Osteocyte (in vitro differentiated cells): ENCODE data around the gene TRIM26. TPM values are rescaled to one million over a fixed set of nuclear protein-coding genes. Genes with fewer than 3 reads are reported as not detected.

Experiments
- DNase-seq: peaks from one replicate; pipeline ENCODE4 v3.0.0; 2021; ENCODE audit warnings: mixed read lengths; ENCODE audit not compliant: unreplicated experiment; ENCODE audit errors: extremely low spot score
- H3K27ac Mint-ChIP-seq: one replicate; pipeline ENCODE4 v1.8.0; 2021; ENCODE audit warnings: mild to moderate bottlenecking, mixed read lengths; ENCODE audit not compliant: unreplicated experiment
- H3K27me3 Mint-ChIP-seq: one replicate; pipeline ENCODE4 v1.8.0; 2021; ENCODE audit warnings: mixed read lengths; ENCODE audit not compliant: unreplicated experiment
- H3K36me3 Mint-ChIP-seq: one replicate; pipeline ENCODE4 v1.8.0; 2021; ENCODE audit warnings: mixed read lengths; ENCODE audit not compliant: unreplicated experiment
- H3K4me1 Mint-ChIP-seq: one replicate; pipeline ENCODE4 v1.8.0; 2021; ENCODE audit warnings: mixed read lengths; ENCODE audit not compliant: unreplicated experiment
- H3K4me3 Mint-ChIP-seq: one replicate; pipeline ENCODE4 v1.8.0; 2021; ENCODE audit warnings: mild to moderate bottlenecking, moderate library complexity, mixed read lengths; ENCODE audit not compliant: unreplicated experiment
- H3K9me3 Mint-ChIP-seq: one replicate; pipeline ENCODE4 v1.8.0; 2021; ENCODE audit warnings: mixed read lengths; ENCODE audit not compliant: unreplicated experiment
- CTCF ChIP-seq: fragments of 200-600 bp; sonication (generic); IDR thresholded peaks from 2 replicates; pipeline ENCODE4 v1.5.0; 2021; ENCODE audit warnings: antibody characterized with exemption, mild to moderate bottlenecking, moderate library complexity
- total RNA-seq: library from RNA; stranded (reverse); gene quantifications from 2 replicates; pipeline ENCODE4 v1.2.1, GENCODE V29; 2021

TRIM26 gene
- total RNA-seq, 1 donor from 2014 or later, result 41.8 TPM

DNA sequence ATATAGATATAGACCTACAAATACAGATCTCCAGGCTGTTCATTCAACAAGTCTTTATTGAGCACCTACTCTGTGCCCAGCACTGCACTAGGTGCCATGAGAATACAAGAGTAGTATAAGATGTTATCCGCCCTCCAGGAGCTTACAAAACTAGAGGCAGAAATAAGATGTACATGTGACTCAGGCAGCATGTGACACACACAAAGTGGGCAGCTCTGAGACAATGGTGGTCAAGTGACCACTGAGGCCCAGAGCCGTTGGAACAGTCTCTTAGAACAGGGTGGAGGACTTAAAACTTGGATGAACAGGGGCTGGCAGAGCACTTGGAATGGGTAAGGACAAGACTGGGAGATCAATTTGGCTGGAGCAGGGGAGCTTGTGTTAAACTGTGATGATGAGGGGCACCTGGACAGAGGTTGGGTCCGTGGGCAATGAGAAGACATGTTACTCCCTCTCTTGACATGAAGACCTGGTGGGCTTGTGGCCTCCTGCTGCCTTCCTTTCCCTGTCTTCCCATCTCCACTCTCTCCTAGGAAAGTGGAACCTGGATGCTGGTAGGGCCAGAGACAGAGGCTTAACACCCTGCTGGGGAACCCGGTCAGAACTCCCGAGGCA is 28.7 kb downstream of the TRIM26 start:
- peaks cover 3% of the 10 kb centered on the region for H3K9me3 Mint-ChIP-seq
- H3K36me3 Mint-ChIP-seq, result peaks cover 38% of the 10 kb centered on the region
- H3K27me3 Mint-ChIP-seq, result peaks cover 3% of the 10 kb centered on the region
- no peaks in the 10 kb centered on the region for H3K4me1 Mint-ChIP-seq
- DNase-seq, result no peak
- H3K4me3 Mint-ChIP-seq, result no peak overlapping the region
- H3K27ac Mint-ChIP-seq, result no peak overlapping the region
- no peak for TF ChIP-seq CTCF

DNA sequence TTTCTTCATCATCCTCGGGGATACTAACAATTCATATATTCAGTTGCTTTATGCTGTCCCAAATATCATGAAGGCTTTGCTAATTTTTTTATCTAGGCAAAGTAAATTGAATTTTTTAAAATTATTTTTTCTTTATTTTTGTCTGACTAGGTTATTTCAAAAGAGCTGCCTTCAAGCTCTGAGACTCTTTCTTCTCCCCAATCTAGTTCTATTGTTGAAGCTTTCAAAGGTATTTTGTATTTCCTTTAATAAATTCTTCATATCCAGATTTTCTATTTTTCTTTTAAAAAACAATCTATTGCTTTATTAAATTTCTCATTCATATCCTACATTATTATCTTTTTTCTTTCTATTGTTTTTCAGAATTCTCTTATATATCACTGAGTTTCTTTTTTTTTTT is 33.1 kb downstream of the TRIM26 start:
- Mint-ChIP-seq H3K9me3 (peaks cover 10% of the 10 kb centered on the region), H3K27me3 (peaks cover 41% of the 10 kb centered on the region), H3K27ac (no peak overlapping the region), H3K36me3 (peaks cover 8% of the 10 kb centered on the region), H3K4me3 (no peak overlapping the region), H3K4me1 (no peaks in the 10 kb centered on the region)
- TF ChIP-seq CTCF, result no peak
- no peak for DNase-seq

DNA sequence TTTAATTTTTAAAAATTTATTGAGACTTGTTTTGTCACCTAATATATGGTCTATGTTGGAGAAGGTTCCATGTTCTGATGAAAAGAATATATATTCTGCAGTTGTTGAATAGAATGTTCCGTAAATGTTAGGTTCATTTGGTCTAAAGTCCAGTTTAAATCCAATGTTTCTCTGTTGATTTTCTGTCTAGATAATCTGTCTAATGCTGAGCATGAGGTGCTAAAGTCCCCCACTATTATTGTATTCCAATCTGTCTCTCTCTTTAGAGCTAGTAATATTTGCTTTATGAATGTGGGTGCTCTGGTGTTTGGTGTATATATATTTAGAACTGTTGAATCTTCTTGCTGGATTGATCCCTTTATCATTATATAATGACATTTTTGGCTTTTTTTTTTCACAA is 34.4 kb downstream of the TRIM26 start:
- H3K27me3 Mint-ChIP-seq, result peaks cover 54% of the 10 kb centered on the region
- H3K4me3 Mint-ChIP-seq, result no peak overlapping the region
- no peaks in the 10 kb centered on the region for H3K4me1 Mint-ChIP-seq
- no peak for DNase-seq
- no peak overlapping the region for H3K27ac Mint-ChIP-seq
- H3K36me3 Mint-ChIP-seq, result peaks cover 2% of the 10 kb centered on the region
- no peak for TF ChIP-seq CTCF
- peaks cover 10% of the 10 kb centered on the region for H3K9me3 Mint-ChIP-seq

GRCh38 chr6:30175765-30176164 is 37.4 kb downstream of the TRIM26 start:
- peaks cover 2% of the 10 kb centered on the region for H3K36me3 Mint-ChIP-seq
- H3K4me3 Mint-ChIP-seq, result no peak overlapping the region
- TF ChIP-seq CTCF, result no peak
- H3K4me1 Mint-ChIP-seq, result peaks cover 4% of the 10 kb centered on the region
- no peak overlapping the region for H3K27ac Mint-ChIP-seq
- H3K9me3 Mint-ChIP-seq, result peaks cover 10% of the 10 kb centered on the region
- peaks cover 75% of the 10 kb centered on the region for H3K27me3 Mint-ChIP-seq
- no peak for DNase-seq

DNA sequence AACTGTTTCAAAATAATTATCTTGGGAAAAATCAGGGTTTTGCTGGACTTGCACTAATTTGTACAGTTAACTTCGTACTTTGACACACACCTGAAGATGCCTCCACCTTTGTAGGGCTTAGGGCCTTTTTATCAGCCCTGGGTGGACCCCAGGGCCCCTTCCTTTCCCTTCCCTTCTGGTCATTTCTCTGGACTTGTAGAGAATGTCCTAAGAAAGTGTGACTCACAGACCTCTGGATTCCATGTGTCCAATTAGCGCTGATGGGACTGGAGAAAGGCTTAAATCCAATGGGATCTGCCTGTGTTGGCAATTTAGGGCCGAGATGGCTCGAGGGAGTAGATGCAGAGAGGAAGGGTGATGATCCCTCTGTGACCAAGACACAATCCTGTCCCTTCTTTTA is 40.5 kb downstream of the TRIM26 start:
- Mint-ChIP-seq H3K4me1 (peaks cover 4% of the 10 kb centered on the region), H3K27me3 (peaks cover 91% of the 10 kb centered on the region)
- no peak for TF ChIP-seq CTCF

More for the DNA sequence above, 40.5 kb downstream of the TRIM26 start:
- Mint-ChIP-seq H3K9me3 (no peaks in the 10 kb centered on the region), H3K36me3 (no peaks in the 10 kb centered on the region), H3K27ac (no peak overlapping the region), H3K4me3 (no peak overlapping the region)
- DNase-seq, result no peak
